ENCODE data around the gene STXBP4.

Gene STXBP4

DNA sequence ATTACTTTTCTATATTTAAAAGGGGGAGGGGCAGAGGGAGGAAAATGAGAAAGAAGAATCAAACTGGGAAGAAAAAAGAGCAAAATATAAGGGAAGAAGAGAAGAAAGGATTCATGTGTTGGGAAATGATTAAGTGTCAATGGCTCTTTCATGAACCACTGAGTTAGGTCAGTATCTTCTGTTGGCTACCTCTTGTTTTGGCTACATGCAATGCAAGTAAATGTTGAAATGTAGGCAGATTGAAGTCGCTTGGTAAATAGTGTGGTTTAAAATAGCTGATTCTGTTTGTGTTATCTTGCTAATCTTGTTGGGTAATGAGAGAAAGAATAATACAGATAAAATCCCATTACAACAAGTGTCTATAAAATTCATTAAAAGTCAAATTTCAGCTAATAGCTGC lies 27.3 kb upstream of the STXBP4 start:
- no peaks in the 10 kb centered on the region for H3K36me3 ChIP-seq

DNA sequence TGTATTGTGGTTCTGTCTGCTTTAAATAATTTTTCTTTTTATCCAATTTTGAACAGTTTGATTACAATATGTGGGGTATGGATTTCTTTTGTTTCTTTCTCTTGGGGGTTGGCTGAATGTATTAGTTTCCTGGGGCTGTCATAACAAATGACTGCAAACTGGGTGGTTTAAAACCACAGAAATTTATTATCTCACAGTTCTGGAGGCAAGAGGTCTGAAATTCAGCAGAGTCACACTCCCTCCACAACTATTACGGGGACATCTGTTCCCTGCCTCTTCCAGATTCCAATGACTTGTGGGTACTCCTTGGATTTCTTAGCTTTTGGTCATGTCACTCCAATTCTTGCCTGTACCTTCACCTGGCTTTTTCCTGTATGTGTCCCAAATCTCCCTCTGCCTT lies 23.8 kb upstream of the STXBP4 start:
- H4K20me1 ChIP-seq, result no peaks in the 10 kb centered on the region
- H3K4me2 ChIP-seq, result no peak overlapping the region
- H3K4me3 ChIP-seq, result no peak overlapping the region
- H3K27me3 ChIP-seq, result no peaks in the 10 kb centered on the region
- no peaks in the 10 kb centered on the region for H3K36me3 ChIP-seq
- no peak overlapping the region for H3K9ac ChIP-seq
- H3K4me1 ChIP-seq, result peaks cover 6% of the 10 kb centered on the region; the same call in 1 of the 2 replicates
- H3K27ac ChIP-seq, result no peak overlapping the region
- TF ChIP-seq Cebpa-rat (IDR thresholded peaks at IDR 0.05), result no peak
- H3K9me3 ChIP-seq, result no peaks in the 10 kb centered on the region

More for the DNA sequence above, 27.3 kb upstream of the STXBP4 start:
- Histone ChIP-seq H3K27me3 (no peaks in the 10 kb centered on the region), H3K9ac (no peak overlapping the region), H3K9me3 (no peaks in the 10 kb centered on the region), H3K27ac (no peak overlapping the region), H3K4me2 (no peak overlapping the region), H3K4me1 (no peaks in the 10 kb centered on the region), H3K4me3 (no peak overlapping the region), H4K20me1 (no peaks in the 10 kb centered on the region)
- TF ChIP-seq Cebpa-rat (IDR thresholded peaks at IDR 0.05), result no peak

DNA sequence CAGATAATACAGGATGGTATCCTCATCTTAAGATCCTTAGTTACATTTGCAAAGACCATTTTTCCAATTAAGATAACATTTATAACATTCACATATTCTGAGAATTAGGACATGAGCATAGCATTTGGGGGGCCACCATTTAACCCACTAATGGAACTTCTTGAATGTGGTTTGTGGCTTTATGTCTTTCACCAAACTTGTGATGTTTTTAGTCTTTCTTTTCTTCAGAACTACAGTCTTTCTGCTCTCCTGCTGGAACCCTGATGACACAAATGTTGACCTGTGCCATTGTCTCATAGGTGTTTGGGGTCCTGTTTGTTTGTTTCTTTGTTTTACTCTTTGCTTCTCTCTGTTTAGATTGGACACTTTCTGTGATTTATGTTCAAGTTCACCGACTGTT lies 23.3 kb upstream of the STXBP4 start:
- Histone ChIP-seq H4K20me1 (no peaks in the 10 kb centered on the region), H3K36me3 (no peaks in the 10 kb centered on the region), H3K4me2 (no peak overlapping the region), H3K9me3 (no peaks in the 10 kb centered on the region), H3K4me3 (no peak overlapping the region), H3K27ac (no peak overlapping the region), H3K27me3 (no peaks in the 10 kb centered on the region), H3K4me1 (peaks cover 6% of the 10 kb centered on the region; the same call in 1 of the 2 replicates), H3K9ac (no peak overlapping the region)
- no peak for TF ChIP-seq Cebpa-rat (IDR thresholded peaks at IDR 0.05)

DNA sequence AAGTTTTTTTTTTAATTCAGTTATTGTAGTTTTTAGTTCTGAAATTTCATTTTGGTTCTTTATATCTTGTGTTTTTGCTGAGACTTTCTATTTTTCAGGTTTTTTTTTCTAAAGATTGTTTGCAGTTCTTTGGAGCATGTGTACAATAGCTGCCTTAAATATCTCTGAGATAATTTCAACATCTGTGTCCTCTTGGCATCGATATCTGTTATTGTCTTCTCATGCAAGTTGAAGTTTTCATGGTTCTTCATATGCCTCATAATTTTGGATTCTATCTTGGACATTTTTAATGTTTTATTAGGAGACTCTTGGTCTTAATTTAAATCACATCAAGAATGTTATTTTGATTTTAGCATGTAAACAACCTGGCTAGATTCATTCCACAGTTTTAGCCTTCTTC lies 22.9 kb upstream of the STXBP4 start:
- H3K4me1 ChIP-seq, result peaks cover 6% of the 10 kb centered on the region; the same call in 1 of the 2 replicates
- no peaks in the 10 kb centered on the region for H3K27me3 ChIP-seq
- H3K4me2 ChIP-seq, result no peak overlapping the region
- no peaks in the 10 kb centered on the region for H3K9me3 ChIP-seq
- H3K4me3 ChIP-seq, result no peak overlapping the region
- no peaks in the 10 kb centered on the region for H3K36me3 ChIP-seq
- no peak for TF ChIP-seq Cebpa-rat (IDR thresholded peaks at IDR 0.05)
- H4K20me1 ChIP-seq, result no peaks in the 10 kb centered on the region
- H3K27ac ChIP-seq, result no peak overlapping the region
- H3K9ac ChIP-seq, result no peak overlapping the region

DNA sequence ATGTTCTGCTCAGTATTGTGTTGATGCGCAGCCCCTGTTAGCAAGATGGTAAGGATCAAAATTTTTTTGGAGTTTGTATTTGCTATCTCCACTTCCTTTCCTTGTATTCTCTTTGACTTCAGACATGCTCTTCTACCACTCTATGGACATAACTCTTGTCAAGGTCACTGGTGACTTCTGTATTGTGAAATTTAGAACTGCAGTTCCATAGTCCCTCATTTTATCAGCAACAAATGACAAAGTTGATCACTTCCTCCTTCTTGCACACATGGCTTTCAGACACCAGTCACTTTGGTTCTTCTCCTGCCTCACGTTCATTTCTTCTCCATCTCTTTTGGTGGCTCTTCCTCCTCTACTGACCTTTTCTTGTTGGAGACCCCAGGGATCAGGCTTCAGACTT lies 21.2 kb upstream of the STXBP4 start:
- Histone ChIP-seq H3K9me3 (no peaks in the 10 kb centered on the region), H3K4me2 (no peak overlapping the region)
- no peak for TF ChIP-seq Cebpa-rat (IDR thresholded peaks at IDR 0.05)

DNA sequence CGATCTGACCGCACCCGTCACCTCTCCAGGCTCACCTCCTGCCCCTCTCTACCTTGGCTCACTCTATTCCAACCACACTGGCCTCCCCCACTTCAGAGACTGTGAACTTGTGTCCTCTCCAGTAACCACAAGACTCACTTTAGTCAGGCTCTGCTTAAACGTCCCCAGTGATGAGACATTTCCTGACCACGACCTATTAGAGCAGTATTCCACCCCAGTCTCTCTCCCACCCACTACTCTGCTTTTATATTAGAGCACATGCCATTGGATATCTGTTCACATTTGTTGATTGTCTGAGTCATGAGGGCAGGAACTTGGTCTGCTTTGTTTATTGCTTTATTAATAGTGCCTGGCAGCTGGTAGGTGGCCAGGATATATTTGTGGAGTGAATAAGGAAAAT lies 20.2 kb upstream of the STXBP4 start:
- H3K9me3 ChIP-seq, result no peaks in the 10 kb centered on the region
- no peak overlapping the region for H3K9ac ChIP-seq
- no peak overlapping the region for H3K4me2 ChIP-seq
- no peaks in the 10 kb centered on the region for H4K20me1 ChIP-seq
- no peak overlapping the region for H3K4me3 ChIP-seq
- no peak for TF ChIP-seq Cebpa-rat (IDR thresholded peaks at IDR 0.05)
- H3K27me3 ChIP-seq, result no peaks in the 10 kb centered on the region
- peaks cover 6% of the 10 kb centered on the region; the same call in 1 of the 2 replicates for H3K4me1 ChIP-seq
- H3K27ac ChIP-seq, result no peak overlapping the region
- H3K36me3 ChIP-seq, result peaks cover 6% of the 10 kb centered on the region

More for the DNA sequence above, 21.2 kb upstream of the STXBP4 start:
- H3K4me1 ChIP-seq, result peaks cover 6% of the 10 kb centered on the region; the same call in 1 of the 2 replicates
- no peaks in the 10 kb centered on the region for H3K36me3 ChIP-seq
- no peak overlapping the region for H3K27ac ChIP-seq
- no peaks in the 10 kb centered on the region for H3K27me3 ChIP-seq
- H4K20me1 ChIP-seq, result no peaks in the 10 kb centered on the region
- H3K9ac ChIP-seq, result no peak overlapping the region
- H3K4me3 ChIP-seq, result no peak overlapping the region

DNA sequence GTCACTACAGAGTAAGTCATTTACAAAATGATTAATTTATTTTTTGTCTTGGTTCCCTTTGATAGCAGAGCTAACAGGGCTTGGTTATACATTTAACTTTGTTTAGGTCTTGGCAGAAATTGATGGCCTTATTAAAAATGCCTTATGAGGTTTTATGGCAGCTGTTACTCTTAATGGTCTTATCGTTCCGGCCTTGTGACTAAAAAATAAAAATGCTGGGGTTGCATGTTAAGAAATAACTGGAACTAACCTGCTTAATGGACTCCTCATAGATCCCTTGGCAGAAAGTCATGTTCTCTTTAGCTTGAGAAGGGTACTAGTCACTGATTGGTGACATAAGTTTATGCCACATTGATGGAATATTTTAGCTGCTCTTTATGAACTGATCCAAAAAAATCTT lies 18.4 kb upstream of the STXBP4 start:
- no peaks in the 10 kb centered on the region for H3K27me3 ChIP-seq
- no peak overlapping the region for H3K4me2 ChIP-seq
- H3K4me1 ChIP-seq, result peaks cover 6% of the 10 kb centered on the region; the same call in 1 of the 2 replicates
- no peaks in the 10 kb centered on the region for H4K20me1 ChIP-seq
- H3K9ac ChIP-seq, result no peak overlapping the region
- no peak for TF ChIP-seq Cebpa-rat (IDR thresholded peaks at IDR 0.05)
- H3K9me3 ChIP-seq, result no peaks in the 10 kb centered on the region
- H3K36me3 ChIP-seq, result peaks cover 22% of the 10 kb centered on the region
- no peak overlapping the region for H3K27ac ChIP-seq
- no peak overlapping the region for H3K4me3 ChIP-seq

DNA sequence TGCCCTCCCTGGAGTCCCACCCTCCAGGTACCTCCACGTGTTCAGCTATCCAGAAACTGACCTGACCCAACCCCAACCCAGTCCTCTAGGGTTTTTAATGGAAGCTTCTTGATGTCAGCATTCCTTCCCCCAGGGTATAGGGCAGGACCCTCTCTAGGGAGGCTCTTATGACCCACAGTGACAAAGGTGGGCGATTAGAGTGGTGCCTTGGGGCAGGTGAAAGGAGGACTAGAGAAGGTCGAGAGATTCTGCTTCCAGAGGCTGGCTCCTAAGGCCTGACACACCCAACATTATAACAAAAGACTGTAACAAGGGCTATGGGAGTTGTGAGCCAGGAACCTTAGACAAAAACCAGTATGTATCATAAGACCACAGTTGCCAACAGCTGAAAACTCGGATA lies 17.3 kb upstream of the STXBP4 start:
- TF ChIP-seq Cebpa-rat (IDR thresholded peaks at IDR 0.05), result no peak

DNA sequence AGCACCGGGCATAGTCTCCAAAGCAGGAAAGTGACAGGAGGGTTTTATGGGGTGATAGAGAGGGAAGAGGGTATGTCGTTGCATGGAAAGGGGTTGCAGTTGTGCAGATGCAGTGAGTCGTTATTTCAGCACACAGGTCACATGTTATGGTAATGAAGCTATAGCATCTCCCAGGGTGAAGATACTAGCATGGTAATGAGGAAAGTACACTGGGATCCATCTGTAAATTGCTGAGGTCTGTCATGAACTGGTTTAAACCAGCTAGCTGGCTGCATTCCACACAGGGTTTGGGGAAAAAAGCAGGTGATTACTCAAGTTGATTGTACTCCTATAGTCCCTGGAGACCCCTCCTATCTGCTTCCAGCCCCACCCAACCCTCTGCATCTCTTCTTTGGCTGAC lies 11.8 kb upstream of the STXBP4 start:
- peaks cover 85% of the 10 kb centered on the region for H3K36me3 ChIP-seq
- H3K27ac ChIP-seq, result no peak overlapping the region

More for the DNA sequence above, 17.3 kb upstream of the STXBP4 start:
- Histone ChIP-seq H3K9me3 (no peaks in the 10 kb centered on the region), H3K9ac (no peak overlapping the region), H3K27me3 (no peaks in the 10 kb centered on the region), H3K36me3 (peaks cover 34% of the 10 kb centered on the region), H3K4me2 (no peak overlapping the region), H3K27ac (no peak overlapping the region), H3K4me3 (no peak overlapping the region), H3K4me1 (peaks cover 6% of the 10 kb centered on the region; the same call in 1 of the 2 replicates), H4K20me1 (no peaks in the 10 kb centered on the region)

DNA sequence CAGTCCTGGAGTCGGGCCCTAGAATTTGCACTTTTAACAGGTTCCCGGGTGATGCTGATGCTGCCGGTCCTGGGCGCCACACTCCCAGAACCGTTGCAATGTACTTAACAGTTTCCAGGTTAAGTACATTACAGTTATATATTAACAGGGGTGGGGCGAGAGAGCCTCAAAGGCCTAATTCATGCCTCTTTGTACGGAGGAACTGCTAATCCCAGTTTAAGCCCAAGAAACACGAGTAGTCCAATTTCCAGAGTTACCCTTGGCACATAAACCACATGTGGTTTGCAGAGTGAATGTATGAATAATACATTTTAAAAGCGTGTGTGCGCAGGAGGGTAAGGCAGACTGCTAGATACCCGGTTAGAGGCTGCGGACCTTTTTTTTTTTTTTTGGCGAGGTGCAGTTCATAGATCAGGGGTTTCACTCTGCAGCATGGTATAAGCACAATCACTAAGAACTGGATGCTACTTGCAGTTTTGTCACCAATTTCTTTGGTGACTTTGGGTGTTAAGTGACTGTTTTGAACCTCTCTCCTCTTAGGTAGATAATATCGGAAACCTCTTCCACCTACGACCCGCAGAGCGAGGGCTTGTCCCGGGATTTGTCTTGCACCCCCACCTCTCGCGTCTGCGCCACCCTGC lies 824 bp upstream of the STXBP4 start:
- H3K27me3 ChIP-seq, result no peaks in the 10 kb centered on the region
- H3K36me3 ChIP-seq, result peaks cover 28% of the 10 kb centered on the region; the same call in 1 of the 2 replicates
- peak overlapping the region; percentile 91 for H3K27ac ChIP-seq
- H4K20me1 ChIP-seq, result peaks cover 19% of the 10 kb centered on the region; the same call in 1 of the 2 replicates
- peak overlapping the region; percentile 95 for H3K9ac ChIP-seq
- TF ChIP-seq Cebpa-rat (IDR thresholded peaks at IDR 0.05), result no peak
- H3K4me2 ChIP-seq, result peak overlapping the region; percentile 85
- no peaks in the 10 kb centered on the region for H3K9me3 ChIP-seq
- H3K4me1 ChIP-seq, result peaks cover 28% of the 10 kb centered on the region
- peak overlapping the region; percentile 87 for H3K4me3 ChIP-seq

More for the DNA sequence above, 11.8 kb upstream of the STXBP4 start:
- no peak overlapping the region for H3K4me2 ChIP-seq
- no peaks in the 10 kb centered on the region for H4K20me1 ChIP-seq
- H3K4me3 ChIP-seq, result no peak overlapping the region
- H3K9me3 ChIP-seq, result no peaks in the 10 kb centered on the region
- H3K27me3 ChIP-seq, result no peaks in the 10 kb centered on the region
- H3K9ac ChIP-seq, result no peak overlapping the region
- no peaks in the 10 kb centered on the region for H3K4me1 ChIP-seq
- no peak for TF ChIP-seq Cebpa-rat (IDR thresholded peaks at IDR 0.05)

All from BLaER1 (cell line).